AG09309 (cell line): ENCODE data around the gene PYCR2.

ENCODE experiments used
- DNase-seq: peaks from one replicate; pipeline ENCODE4 v3.0.0-alpha.2; 2010; ENCODE audit warnings: low read depth
- H3K4me3 ChIP-seq: 2 replicates; pipeline ENCODE4 v1.5.1; 2011; ENCODE audit warnings: mild to moderate bottlenecking, low read depth, low read length, moderate library complexity; ENCODE audit not compliant: control insufficient read depth
- CTCF ChIP-seq: IDR thresholded peaks from 2 replicates; pipeline ENCODE4 v1.5.1; 2011; ENCODE audit warnings: mild to moderate bottlenecking, low read depth, low read length, inconsistent platforms; ENCODE audit not compliant: insufficient read depth, control insufficient read depth; ENCODE audit errors: missing control alignments

PYCR2 gene

GRCh38 chr1:225870911-225871310 lies 53.1 kb downstream of the PYCR2 start:
- no peak overlapping the region for H3K4me3 ChIP-seq
- no peak for TF ChIP-seq CTCF
- no peak for DNase-seq
